Measurements from ENCODE around the gene KIF13A. TPM values are rescaled to one million over a fixed set of nuclear protein-coding genes. Genes with fewer than 3 reads are reported as not detected.

The KIF13A gene
- total and polyA plus RNA-seq, 9 of the 15 experiments (the other 6 are each of a cell fraction or from before 2014, with no cell fraction given): 3.6 to 44.3 (median 29.7) TPM

- TF ChIP-seq PBX2 (CRISPR knock-in tag; IDR thresholded peaks at IDR 0.05; ENCODE audit: low read depth) (no peak), PBX2 (tag; conservative IDR thresholded peaks at IDR 0.05; ENCODE audit: low read depth) (peak; percentile 64), NKRF (IDR thresholded peaks at IDR 0.05; ENCODE audit: borderline replicate concordance) (0 out of 2 replicates have a peak, but pooled peaks have one; percentile 24), ZSCAN32 (CRISPR knock-in tag; IDR thresholded peaks at IDR 0.05) (no peak), AFF4 (CRISPR knock-in tag; IDR thresholded peaks at IDR 0.05) (no peak), KAT2B (IDR thresholded peaks at IDR 0.05; ENCODE audit: low read depth, low read length) (no peak), SAFB2 (IDR thresholded peaks at IDR 0.05; ENCODE audit: borderline replicate concordance, low read depth, low read length, severe bottlenecking) (no peak), SIN3A (IDR thresholded peaks at IDR 0.05; ENCODE audit: borderline replicate concordance in 2 of 2, control insufficient read depth in 1 of 2, low read depth in 2 of 2, low read length in 2 of 2) (no peak), BCOR (IDR thresholded peaks at IDR 0.05) (peak; percentile 80), POLR3A (IDR thresholded peaks at IDR 0.05; ENCODE audit: borderline replicate concordance, extremely low read depth, insufficient read depth, insufficient read length) (no peak), E4F1 (CRISPR knock-in tag; IDR thresholded peaks at IDR 0.05; ENCODE audit: borderline replicate concordance) (no peak), TAF15 (IDR thresholded peaks at IDR 0.05; ENCODE audit: low read depth, low read length) (no peak)
- TF ChIP-seq, protein P1, sequence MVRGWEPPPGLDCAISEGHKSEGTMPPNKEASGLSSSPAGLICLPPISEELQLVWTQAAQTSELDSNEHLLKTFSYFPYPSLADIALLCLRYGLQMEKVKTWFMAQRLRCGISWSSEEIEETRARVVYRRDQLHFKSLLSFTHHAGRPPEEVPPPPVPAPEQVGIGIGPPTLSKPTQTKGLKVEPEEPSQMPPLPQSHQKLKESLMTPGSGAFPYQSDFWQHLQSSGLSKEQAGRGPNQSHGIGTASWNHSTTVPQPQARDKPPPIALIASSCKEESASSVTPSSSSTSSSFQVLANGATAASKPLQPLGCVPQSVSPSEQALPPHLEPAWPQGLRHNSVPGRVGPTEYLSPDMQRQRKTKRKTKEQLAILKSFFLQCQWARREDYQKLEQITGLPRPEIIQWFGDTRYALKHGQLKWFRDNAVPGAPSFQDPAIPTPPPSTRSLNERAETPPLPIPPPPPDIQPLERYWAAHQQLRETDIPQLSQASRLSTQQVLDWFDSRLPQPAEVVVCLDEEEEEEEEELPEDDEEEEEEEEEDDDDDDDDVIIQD (CRISPR knock-in tag; IDR thresholded peaks at IDR 0.05): no peak
Observed at GRCh38 chr6:17842014-17842776, 145.2 kb downstream of the KIF13A start (continued).
